GM23248 (cell line): ENCODE data around the gene PPFIA4. TPM values are rescaled to one million over a fixed set of nuclear protein-coding genes. Genes with fewer than 3 reads are reported as not detected.

Source experiments
- DNase-seq: peaks from one replicate; pipeline ENCODE4 v3.0.0-alpha.2; 2015
- H2AFZ ChIP-seq: fragments of 200-600 bp; sonication (generic); 2 replicates; pipeline ENCODE4 v1.6.1; 2016; ENCODE audit warnings: antibody characterized with exemption
- H3F3A ChIP-seq: fragments of 200-600 bp; sonication (generic); 2 replicates; pipeline ENCODE4 v1.6.1; 2016; ENCODE audit warnings: mild to moderate bottlenecking, antibody characterized with exemption, mixed run types; ENCODE audit not compliant: insufficient read depth
- H3K27ac ChIP-seq: fragments of 200-600 bp; sonication (generic); 2 replicates; pipeline ENCODE4 v1.5.1; 2016; ENCODE audit warnings: mild to moderate bottlenecking
- H3K27me3 ChIP-seq: fragments of 200-600 bp; sonication (generic); replicated peaks from 2 replicates; pipeline ENCODE4 v1.6.1; 2016; ENCODE audit warnings: mild to moderate bottlenecking; ENCODE audit not compliant: insufficient read depth
- H3K36me3 ChIP-seq: fragments of 200-600 bp; sonication (generic); 2 replicates; pipeline ENCODE4 v1.6.1; 2016; ENCODE audit warnings: low read depth, mild to moderate bottlenecking
- H3K4me1 ChIP-seq: fragments of 200-600 bp; sonication (generic); 2 replicates; pipeline ENCODE4 v1.6.1; 2016; ENCODE audit warnings: mild to moderate bottlenecking; ENCODE audit not compliant: insufficient read depth
- H3K4me2 ChIP-seq: fragments of 200-600 bp; sonication (generic); one replicate; pipeline ENCODE4 v1.6.1; 2016; ENCODE audit warnings: mild to moderate bottlenecking; ENCODE audit not compliant: unreplicated experiment
- H3K4me3 ChIP-seq: fragments of 200-600 bp; sonication (generic); 2 replicates; pipeline ENCODE4 v1.5.1; 2016; ENCODE audit warnings: mild to moderate bottlenecking
- H3K79me2 ChIP-seq: fragments of 200-600 bp; sonication (generic); 2 replicates; pipeline ENCODE4 v1.6.1; 2016; ENCODE audit warnings: mild to moderate bottlenecking; ENCODE audit not compliant: insufficient read depth
- H3K9ac ChIP-seq: fragments of 200-600 bp; sonication (generic); 2 replicates; pipeline ENCODE4 v1.6.1; 2016; ENCODE audit warnings: mild to moderate bottlenecking
- H3K9me2 ChIP-seq: fragments of 200-600 bp; sonication (generic); 2 replicates; pipeline ENCODE4 v1.6.1; 2016; ENCODE audit warnings: mixed run types, mild to moderate bottlenecking, moderate library complexity; ENCODE audit not compliant: insufficient read depth
- H3K9me3 ChIP-seq: fragments of 200-600 bp; sonication (generic); one replicate; pipeline ENCODE4 v1.6.1; 2017; ENCODE audit warnings: low read depth
- H4K20me1 ChIP-seq: fragments of 200-600 bp; sonication (generic); 2 replicates; pipeline ENCODE4 v1.6.0; 2016; ENCODE audit not compliant: insufficient read depth
- EZH2 ChIP-seq: fragments of 200-600 bp; sonication (generic); IDR thresholded peaks from 2 replicates; pipeline ENCODE4 v1.6.1; 2018; ENCODE audit warnings: antibody characterized with exemption, mild to moderate bottlenecking; ENCODE audit not compliant: insufficient read depth, poor library complexity, severe bottlenecking
- EZH2phosphoT487 ChIP-seq: fragments of 200-600 bp; sonication (generic); IDR thresholded peaks from 2 replicates; pipeline ENCODE4 v1.6.1; 2018; ENCODE audit warnings: antibody characterized with exemption, moderate library complexity, mild to moderate bottlenecking, low read depth; ENCODE audit not compliant: insufficient read depth
- WGBS, 2 experiments: methylation state at CpG; one replicate each; pipeline ENCODE4 v1.1.6; 2015 to 2017; ENCODE audit warnings: low lambda C conversion rate in 2 of 2, low coverage in 1 of 2; ENCODE audit errors: missing lambda C conversion rate in 2 of 2; 5-methylcytosine and 5-hydroxymethylcytosine counted together
- in situ Hi-C: fragments of 300-500 bp; cut with MboI; formaldehyde crosslinking; loops from 2 replicates; pipeline ENCODE4 v1.15.0; 2020
- polyA plus RNA-seq: library from polyadenylated mRNA; unstranded; fragments of >200 nt; fragmentation: Nextera tagmentation; extraction: Ambion mirVana; gene quantifications from 2 replicates; pipeline ENCODE4 v1.2.1, GENCODE V29; 2016
- total RNA-seq: library from RNA; depleted of rRNA; stranded (reverse); fragments of >200 nt; shearing (Covaris generic); gene quantifications from 2 replicates; pipeline ENCODE4 v1.2.3, GENCODE V29; 2014; rRNA removed

PPFIA4 gene
- total RNA-seq (13.6 and 16.1 TPM in 2 replicates), polyA plus RNA-seq (3.2 and 4.9 TPM in 2 replicates)

DNA sequence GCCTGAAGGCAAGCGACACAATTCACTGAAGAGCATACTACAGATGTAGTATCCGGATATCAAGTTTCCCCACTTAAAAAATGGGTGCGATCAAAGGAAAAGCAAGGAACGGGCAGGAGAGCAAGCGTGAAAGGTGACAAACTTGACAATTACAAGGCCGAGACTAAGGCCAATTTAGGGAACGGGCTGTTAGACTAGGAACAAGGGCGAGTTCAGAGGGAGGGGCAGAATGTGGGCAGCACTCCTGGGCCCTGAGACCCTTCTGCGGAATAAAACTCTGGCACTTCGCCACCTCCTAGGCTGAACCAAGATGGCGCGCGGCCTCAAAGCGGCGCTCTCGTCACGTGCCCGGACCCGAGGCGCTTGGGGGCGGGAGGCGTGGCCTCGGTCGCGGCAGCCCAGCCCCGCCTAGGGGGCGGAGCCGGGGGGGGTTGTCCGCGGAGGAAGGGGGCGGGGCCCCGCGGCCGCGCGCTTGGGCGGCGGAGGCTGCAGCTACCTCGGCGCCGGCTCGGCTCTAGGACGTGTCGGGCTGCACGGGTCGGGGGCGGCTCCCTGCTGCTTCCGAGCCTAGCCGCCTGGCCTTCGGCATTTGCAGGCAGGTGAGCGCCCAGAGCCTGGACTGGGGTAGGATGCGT lies at the start of gene PPFIA4:
PPFIA4 (plus strand) TSS at position 461 of the 635 bp plus-strand sequence. CDS start 12,518 bp downstream, outside the sequence.
- Histone ChIP-seq H3F3A (peaks cover 37% of the 10 kb centered on the region), H3K4me3 (peak within 1 kb of the TSS; percentile 88), H3K27me3 (no peaks in the 10 kb centered on the region), H4K20me1 (no peaks in the 10 kb centered on the region), H3K27ac (peak within 1 kb of the TSS; percentile 44), H3K9ac (peak within 1 kb of the TSS; percentile 86), H3K79me2 (peaks cover 16% of the 10 kb centered on the region; the same call in 1 of the 2 replicates), H3K4me2 (peak within 1 kb of the TSS; percentile 83), H3K4me1 (peaks cover 5% of the 10 kb centered on the region), H3K9me3 (no peaks in the 10 kb centered on the region), H2AFZ (peak within 1 kb of the TSS; percentile 97), H3K9me2 (no peaks in the 10 kb centered on the region), H3K36me3 (peaks cover 29% of the 10 kb centered on the region)
- no peak for TF ChIP-seq EZH2phosphoT487
- no peak for TF ChIP-seq EZH2
- in situ Hi-C loops, result no loop called here
- 9 to 16% methylated on average over 20 to 44 of the region's 52 CpGs for WGBS, 2 experiments
- peak; percentile 96 for DNase-seq

DNA sequence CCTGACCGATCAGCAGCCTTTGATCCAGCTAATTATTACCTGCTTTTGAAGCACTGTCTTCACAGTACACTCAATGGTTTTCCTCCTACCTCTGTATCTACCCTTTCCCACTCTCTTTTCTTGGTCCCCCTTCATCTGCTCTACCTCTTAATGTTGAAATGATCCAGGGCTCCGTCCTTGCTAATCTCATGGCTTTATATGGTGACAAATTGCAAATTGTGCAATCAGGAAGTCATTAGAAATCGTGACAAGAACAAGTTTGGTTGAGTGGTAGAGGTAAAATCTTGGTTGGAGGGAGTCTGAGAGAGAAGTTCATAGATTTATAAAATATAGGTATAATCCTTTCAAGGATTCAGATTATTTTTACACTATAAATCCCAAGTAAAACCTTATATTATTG lies 49.7 kb upstream of the PPFIA4 start:
- H3F3A ChIP-seq, result no peaks in the 10 kb centered on the region
- TF ChIP-seq EZH2phosphoT487, result no peak
- no peak for TF ChIP-seq EZH2
- 2 to 3% methylated on average over 3 of the region's 3 CpGs for WGBS, 2 experiments
- H3K79me2 ChIP-seq, result no peaks in the 10 kb centered on the region
- no peak overlapping the region for H3K9ac ChIP-seq
- no peaks in the 10 kb centered on the region for H3K4me1 ChIP-seq
- no peaks in the 10 kb centered on the region for H3K9me2 ChIP-seq
- H3K27ac ChIP-seq, result no peak overlapping the region
- no peaks in the 10 kb centered on the region for H4K20me1 ChIP-seq
- in situ Hi-C loops, result no loop called here
- peaks cover 40% of the 10 kb centered on the region for H3K27me3 ChIP-seq
- no peak overlapping the region for H2AFZ ChIP-seq
- DNase-seq, result no peak
- no peaks in the 10 kb centered on the region for H3K36me3 ChIP-seq
- H3K9me3 ChIP-seq, result no peaks in the 10 kb centered on the region
- H3K4me2 ChIP-seq, result no peak overlapping the region
- no peak overlapping the region for H3K4me3 ChIP-seq

- no peak for DNase-seq
- Histone ChIP-seq H2AFZ (no peak overlapping the region), H3K9me2 (no peaks in the 10 kb centered on the region), H4K20me1 (no peaks in the 10 kb centered on the region), H3K9ac (no peak overlapping the region), H3K9me3 (no peaks in the 10 kb centered on the region), H3K27ac (no peak overlapping the region), H3K79me2 (no peaks in the 10 kb centered on the region), H3K4me1 (no peaks in the 10 kb centered on the region), H3K4me3 (no peak overlapping the region), H3K27me3 (peaks cover 29% of the 10 kb centered on the region), H3K36me3 (no peaks in the 10 kb centered on the region), H3K4me2 (no peak overlapping the region), H3F3A (no peaks in the 10 kb centered on the region)
- in situ Hi-C loops, result no loop called here
- TF ChIP-seq EZH2phosphoT487, result no peak
- TF ChIP-seq EZH2, result no peak
- WGBS, 2 experiments, result 49 to 51% methylated on average over 2 of the region's 2 CpGs
Measured at GRCh38 chr1:202979459-202979858, 46.8 kb upstream of the PPFIA4 start.

- WGBS, 2 experiments, result 77 to 87% methylated on average over 2 of the region's 2 CpGs
- Histone ChIP-seq H3K36me3 (no peaks in the 10 kb centered on the region), H3K9me2 (no peaks in the 10 kb centered on the region), H3K9me3 (no peaks in the 10 kb centered on the region), H3K4me2 (no peak overlapping the region), H2AFZ (no peak overlapping the region), H3K79me2 (no peaks in the 10 kb centered on the region), H3K27ac (no peak overlapping the region), H3K4me3 (no peak overlapping the region), H3F3A (no peaks in the 10 kb centered on the region), H3K4me1 (no peaks in the 10 kb centered on the region), H4K20me1 (no peaks in the 10 kb centered on the region), H3K27me3 (peaks cover 26% of the 10 kb centered on the region), H3K9ac (no peak overlapping the region)
- in situ Hi-C loops, result no loop called here
- DNase-seq, result no peak
- TF ChIP-seq EZH2phosphoT487 (no peak), EZH2 (no peak)
Measured at GRCh38 chr1:202981939-202982338, 44.4 kb upstream of the PPFIA4 start.
